CD4-positive, alpha-beta T cell treated with Interleukin-17A for 4 hours (primary cell): ENCODE data around the gene ZGLP1.

Experiments used
- DNase-seq: peaks from one replicate; pipeline ENCODE4 v3.0.0-alpha.2; 2020; ENCODE audit warnings: mixed read lengths

Gene ZGLP1

DNA sequence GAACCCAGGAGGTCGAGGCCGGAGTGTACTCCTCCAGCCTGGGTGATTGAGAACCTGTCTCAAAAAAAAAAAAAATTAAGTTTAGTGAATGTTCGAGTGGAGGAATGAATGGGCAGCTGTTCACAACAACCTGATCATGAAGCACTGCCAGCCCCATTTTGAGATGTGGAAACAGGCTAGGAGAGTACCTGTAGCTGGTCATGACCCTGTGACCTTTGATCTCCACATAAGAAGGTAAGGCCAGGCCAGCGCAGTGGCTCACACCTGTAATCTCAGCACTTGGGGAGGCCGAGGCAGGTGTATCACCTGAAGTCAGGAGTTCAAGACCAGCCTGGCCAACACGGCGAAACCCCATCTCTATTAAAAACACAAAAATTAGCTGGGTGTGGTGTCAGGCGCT, 16.1 kb upstream of the ZGLP1 start:
- no peak for DNase-seq

DNA sequence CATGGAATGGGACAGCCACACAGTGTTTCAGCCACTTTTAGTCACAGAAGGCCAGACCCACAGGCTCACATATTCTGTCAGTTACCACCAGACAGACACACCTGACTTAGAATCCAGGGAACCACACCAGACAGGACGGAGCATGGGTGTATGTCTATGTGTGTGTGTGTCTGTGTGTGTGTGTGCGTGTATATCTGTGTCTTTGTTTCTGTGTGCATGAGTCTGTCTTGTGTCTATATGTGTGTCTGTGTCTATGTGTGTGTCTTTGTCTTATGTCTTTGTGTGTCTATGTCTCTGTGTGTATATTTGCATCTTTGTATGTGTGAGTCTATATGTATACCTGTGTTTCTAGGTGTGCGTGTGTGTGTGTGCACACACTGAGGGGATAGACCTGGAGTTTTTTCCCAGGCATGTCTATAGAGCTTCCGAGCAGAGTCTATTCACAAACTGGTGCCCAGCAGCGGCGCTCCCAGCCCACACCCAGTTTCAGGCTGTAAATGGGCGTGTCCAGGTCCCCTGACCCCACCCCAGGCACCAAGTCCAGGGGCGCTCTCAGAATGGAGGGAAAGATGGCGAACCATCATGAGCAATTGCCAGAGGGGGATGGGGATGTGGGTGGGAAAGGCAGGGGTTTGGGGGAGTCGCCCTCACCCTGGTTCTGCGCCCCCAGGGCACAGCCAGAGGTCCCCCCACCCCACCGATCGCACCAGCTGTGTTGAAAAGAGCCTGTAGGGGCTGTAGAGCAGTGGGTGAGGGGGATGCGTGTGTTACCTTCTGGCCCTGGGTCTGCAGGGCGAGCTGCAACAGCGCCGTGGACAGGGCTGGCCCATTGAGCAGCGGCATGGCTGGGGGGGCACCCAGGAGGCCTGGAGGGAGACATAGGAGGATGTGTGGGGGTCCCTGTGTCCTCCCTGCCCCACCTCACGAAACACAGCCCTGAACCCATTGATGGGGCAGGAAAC, 12.5 kb upstream of the ZGLP1 start:
- DNase-seq = no peak

DNA sequence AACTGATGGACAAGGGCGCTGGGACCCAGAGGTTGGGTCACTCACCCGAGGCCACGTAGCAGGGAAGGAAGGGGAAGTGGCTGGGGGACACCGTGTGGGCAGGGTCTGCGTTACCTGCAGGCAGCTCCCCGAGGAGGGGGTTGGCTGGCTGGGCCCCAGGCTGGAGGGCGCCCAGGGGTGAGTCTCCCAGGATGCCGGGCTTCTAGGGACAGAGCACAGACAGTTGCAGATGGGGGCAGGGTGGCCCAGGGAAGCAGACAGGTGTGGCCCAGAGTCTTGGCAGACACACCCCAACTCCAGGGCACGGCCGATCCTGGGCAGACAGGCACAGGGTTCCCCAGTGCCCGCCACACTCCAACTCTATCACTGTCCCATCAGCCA, 11.8 kb upstream of the ZGLP1 start:
- no peak for DNase-seq

DNA sequence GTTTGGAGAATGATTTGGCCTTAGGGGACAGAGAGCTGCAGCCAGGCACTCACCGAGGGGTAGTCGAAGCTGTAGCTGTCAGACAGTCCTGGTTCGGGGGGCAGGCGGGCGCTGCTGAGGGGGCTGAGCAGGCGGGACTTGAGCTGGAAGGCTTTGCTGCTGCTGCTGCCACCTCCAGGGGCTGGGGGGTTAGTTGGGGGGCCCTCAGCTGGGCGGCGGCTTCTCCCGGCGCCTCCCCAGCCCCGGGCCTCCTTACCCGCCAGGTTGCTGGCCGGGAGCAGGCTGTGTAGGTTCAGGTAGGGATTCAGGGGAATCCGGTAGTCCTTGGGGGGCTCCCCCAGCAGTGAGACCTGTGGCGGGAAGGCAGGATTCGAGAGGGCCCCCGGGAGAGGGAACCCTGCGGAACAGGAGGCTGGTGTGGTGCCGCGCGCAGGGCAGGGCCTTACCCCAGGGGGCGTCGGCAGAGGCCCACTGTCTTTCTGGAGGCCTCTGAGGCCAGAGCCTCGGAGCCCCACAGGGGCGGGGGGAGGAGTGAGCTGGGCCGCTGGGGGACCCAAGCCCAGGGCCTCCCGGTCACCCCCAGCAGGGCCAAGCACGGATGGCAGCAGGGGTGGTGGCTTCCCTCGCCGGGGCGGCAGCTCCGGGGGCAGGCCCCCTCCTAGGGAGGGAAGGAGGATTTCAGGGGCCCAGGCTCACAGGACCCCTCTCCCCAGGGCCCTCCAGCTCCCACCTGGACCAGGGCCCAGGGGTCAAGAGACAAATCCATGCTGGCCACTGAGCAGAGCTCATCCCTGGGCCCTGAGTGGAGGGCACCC, 11.2 kb upstream of the ZGLP1 start:
- DNase-seq = no peak

DNA sequence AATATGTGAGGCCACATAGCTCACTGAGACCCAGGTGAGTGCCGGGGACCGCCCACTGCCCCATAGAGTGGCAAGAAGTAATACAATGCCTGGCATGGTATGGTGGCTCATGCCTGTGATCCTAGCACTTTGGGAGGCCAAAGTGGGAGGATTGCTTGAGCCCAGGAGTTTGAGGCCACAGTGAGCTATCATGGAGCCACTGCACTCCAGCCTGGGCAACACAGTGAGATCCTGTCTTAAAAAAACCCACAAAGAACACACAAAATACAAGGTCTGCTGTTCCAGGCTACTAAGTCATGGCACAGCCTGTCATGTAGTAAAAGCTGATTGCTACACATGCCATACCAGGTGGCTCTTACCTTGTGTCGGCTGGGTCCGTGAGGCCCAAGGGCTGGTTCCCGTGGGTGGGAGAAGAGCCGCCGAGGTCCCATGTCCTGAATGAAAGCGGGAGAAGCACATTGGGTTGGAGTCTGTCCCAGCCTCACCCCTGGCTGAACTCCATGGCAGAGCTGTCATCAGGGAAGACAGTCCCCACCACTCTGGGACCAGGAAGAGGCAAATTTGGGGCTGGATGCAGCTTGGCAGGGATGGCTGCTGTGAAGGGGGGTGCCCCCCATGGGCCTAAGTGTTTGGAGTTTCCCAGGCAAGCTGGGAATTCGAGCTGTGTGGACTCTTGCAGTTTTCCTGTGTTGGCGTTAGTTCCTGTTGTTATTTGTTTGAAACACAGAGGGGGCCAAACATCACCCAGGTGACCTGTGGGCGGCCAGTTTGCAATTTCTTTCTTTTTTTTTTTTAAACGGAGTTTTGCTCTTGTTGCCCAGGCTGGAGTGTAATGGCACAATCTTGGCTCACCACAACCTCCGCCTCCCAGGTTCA, 9.4 kb upstream of the ZGLP1 start:
- no peak for DNase-seq

DNA sequence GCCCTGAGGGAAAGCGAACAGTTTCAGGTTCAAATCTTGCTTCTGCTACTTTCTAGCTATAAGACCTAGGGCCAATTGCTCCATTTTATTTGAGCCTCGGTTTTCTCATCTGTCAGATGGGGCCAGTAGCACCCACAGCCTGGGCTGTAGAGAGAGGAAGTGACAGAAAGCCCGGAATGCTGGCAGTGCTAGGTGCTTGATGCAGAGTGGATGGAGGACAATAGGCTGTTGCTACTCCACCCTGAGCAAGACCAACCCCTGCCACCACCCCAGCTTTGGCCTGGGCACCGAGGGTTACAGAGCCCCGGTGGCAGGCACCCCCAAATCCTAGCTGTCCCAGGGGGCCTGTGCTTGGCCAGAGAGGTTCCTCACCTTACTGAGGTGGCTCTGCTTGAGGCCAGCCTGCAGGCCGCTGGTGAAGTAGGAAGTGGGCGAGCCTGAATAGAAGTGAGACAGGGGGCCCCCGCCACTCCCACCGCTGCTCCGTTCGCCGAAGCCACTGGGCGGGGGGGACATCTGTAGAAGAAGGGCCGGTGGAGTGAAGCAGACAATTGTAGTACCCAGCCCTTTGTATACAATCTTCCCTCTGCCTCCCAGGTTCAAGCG, 8.3 kb upstream of the ZGLP1 start:
- DNase-seq = no peak

DNA sequence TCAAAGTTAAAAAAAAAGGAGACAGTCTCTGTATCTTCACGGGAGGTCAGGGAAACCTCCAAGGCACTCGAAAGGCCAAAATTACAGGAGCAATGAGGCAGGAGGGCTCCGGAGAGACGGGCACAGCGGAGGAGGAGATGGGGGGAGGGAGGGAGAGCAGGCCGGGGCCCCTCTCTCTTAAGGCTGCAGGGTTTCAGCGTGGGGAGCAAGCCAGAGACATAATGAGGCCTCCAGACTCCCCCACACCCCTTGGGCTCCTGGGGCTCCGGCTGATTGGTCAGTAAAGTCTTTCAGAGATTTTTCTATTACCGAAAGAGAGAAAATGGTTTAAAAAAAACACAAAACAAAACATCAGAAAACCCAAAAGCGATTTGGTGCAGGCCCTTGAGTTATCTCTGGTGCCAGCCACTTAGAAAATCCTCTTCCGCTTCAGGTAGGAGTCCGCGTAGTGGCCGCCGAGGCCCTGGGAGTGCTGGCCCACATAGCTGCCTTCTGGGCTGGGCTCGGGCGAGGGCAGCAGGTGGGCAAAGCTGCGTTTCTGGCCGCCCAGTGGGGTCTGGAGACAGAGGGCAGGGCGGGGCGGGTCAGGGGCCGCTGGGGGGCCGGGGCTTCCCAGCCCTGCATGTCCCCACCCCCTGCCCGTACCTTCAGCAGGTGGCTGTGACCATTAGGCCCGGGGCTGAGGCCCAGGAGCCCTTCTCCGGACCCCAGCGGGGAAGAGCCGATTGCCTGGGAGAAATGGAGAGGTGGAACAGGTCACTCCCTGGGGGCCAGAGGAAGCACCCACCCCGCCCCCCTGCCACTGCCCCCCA, 7.6 kb upstream of the ZGLP1 start:
- no peak for DNase-seq

DNA sequence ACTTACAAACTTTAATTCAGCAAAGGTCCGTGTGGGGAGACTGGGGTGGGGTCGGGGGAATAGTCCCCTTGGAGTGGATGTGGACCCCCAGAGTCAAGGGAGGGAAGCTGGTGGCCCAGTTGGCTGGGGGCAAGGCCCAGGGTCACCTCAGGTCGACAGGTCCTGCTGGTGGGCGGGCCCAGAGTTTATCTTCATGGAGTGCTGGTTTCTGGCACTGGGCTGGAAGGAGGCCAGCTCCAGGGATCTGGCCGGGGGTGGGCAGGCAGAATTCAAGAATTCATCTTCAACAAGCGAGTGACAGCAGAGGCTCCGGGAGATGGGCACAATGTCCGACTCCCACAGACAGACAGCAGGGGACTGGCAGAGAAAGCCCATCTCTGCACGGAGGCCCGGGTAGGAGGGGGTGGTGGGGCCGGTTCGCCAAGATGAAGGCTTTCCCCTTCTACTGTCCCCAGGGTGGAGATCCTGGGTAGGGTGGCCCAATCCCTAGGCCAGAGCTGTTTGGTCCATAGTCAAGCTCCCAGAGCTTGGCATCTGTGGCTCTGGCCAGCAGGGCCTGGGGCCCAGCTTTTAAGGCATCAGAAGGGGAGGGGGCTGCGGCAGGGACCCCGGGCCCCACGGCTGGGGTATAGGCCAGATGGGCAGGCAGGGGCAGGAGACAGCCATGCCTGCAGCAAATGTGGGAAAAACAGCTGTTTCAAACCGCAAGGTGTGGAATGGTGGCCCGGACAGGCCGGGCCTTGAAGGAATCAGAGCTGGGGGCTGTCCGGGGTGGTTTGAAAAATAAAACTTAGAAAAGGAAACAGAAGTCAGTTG, 6.8 kb upstream of the ZGLP1 start:
- no peak for DNase-seq

DNA sequence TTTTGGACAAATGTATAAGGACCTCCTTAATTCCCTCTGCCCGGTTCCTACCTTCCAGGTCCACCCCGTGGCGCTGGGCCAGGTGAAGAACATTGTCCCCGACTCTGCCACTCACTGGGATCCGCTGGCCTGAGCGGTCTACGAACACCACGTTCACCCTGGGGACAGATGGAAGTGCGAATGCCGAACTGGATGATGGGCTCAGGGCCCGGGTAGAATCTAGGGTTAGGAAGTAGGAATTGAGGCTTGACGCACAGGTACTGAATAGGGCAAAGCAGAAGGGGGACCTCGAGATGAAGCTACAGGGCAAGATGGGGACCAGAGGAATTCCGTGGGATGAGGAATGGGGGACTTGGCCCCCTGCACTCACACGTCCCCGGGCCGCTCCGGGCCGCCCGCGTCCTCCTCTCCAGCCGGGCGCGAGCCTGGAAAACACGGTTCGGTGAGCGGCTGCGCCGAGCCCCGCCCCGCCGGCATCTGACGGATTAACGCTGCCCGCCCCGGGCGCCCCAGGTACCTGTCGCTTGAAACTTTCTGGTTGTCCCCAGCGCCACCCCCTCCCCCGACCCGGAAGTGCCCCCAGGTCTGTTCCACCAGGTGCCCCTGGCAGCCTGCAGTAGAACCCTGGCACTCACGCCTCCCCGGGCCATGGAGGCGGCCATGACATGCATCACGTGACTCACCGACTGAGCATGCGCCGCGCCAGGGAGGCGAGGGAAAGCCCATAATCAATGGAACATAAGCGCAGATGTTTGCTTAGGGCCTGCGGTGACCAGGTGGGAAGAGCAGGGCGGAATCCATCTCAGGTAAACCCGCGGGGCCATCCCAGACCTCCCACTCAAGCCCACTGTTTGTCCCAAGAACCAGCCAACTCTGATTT, 6.0 kb upstream of the ZGLP1 start, which contains the start of gene FDX2:
Gene FDX2, minus strand, starts transcription at position 681 of the 880 bp plus-strand sequence. Its CDS starts 19 bp downstream, at position 662.
- peak; percentile 94 for DNase-seq

DNA sequence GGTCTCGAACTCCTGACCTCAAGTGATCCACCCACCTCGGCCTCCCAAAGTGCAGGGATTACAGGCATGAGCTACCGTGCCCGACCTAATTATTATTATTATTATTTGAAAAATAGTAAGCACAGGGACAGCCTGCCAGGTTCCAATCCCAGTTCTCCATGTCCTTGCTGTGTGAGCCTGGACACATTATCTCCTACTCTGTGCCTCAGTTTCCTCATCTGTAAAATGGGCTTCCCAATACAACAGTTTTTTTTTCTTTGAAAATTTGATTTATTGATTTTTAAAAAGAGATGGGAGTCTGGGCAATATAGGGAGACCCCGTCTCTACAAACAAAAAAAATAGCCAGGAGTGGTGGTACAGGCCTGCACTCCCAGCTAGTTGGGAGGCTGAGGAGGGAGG, 3.3 kb downstream of the ZGLP1 start:
- DNase-seq = no peak

DNA sequence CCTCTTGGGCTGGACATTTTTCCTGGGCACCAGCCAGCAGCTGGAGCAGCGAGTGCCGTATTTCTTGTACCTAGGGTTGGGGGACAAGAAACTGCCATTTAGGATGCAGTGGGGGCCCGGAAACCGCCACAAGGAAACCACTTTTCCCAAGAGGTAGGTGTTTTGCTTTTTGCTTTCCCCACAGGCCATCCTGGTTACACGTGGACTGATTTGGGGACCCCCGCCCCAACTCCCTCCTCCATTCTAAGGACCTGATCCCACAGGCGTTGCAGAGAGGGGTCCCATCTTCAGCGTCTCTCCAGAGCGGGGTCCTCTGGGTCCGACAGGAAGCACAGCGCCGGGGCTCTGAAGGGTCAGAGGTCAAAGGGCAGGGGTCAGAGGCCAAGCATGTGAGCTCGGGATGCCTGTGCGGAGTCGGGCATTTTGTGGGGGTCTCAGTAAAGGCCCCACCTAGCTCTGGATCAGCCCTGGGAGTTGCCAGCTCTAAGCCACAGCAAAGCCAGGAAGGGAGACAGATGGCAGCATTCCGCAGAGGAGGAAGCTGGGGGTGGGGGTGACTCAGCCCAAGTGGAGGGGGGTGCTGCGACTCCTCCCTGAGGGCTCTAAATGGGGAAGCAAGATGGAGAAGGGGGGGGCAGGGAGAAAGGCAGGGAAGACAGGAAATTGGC, 4.3 kb downstream of the ZGLP1 start:
- DNase-seq = no peak

DNA sequence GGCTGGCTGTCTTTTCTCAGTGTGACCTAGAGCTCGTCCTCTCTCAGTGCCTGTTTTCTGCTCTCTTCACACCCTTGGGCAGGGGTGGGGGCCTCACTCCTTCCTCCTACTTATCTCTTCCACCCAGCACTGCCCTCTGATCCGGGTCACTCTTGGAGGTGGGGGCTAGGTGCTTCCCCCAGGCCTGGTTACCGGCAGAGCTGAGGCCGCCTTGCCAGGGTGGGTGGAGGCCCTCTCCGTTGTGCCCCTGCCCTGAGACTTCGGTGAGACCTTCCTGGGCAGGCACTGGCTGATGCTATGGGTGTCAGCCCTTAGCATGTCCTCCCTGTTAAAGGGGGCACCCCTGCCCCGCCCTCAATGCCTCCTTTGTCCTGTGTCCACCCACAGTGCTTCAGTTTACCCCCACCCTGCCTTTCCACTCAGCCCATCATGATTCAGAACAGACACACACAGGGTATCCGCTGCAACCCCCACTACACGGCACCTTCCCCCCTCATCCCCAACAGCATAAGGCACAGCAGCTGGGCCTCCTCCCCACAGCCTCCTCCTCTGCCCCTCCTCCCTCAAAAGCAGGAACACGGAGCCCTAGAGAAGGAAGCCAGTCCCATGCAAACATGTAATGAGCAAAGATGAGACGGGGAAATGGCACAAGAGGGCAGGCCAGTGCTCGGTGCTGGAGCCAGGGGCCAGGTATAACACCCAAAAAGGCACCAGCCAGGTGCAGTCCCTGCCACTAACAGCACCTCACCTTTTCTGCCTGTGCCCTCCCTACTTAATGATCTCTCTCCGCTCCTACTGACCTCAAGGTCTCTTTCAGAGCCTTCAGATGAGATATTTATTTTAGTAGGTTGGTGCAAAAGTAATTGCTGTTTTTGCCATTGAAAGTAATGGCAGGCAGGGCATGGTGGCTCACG, 9.8 kb downstream of the ZGLP1 start:
- DNase-seq = no peak

DNA sequence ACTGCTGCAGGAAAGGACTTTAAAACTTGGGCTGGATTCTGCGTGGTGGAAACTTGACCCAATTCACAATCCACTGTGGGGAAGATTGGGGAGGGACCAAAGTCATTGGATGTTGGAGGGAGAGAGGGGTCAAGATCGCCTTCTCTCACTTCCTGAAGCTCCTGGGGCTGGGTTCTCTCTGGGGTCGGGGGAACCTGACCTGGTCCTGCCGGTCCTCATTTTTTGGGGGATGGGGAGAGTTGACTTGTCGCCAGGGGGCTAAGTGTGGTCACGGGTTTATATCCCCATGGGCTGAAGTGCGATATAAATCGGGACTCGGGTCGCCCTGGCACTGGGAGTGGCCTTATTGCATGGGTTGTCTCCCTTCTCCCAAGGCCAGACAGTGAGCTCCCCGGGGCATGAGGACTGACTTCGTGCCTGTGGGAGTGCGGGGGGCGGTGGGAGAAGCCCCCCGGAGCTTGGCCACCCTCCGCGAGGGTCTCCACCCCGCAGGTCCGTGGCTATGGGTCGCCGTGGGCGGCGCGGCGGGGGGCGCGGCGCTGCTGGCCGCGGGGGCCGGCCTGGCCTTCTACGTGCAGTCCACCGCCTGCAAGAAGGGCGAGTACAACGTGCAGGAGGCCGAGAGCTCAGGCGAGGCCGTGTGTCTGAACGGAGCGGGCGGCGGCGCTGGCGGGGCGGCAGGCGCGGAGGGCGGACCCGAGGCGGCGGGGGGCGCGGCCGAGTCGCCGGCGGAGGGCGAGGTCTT, 13.6 kb downstream of the ZGLP1 start:
- no peak for DNase-seq

DNA sequence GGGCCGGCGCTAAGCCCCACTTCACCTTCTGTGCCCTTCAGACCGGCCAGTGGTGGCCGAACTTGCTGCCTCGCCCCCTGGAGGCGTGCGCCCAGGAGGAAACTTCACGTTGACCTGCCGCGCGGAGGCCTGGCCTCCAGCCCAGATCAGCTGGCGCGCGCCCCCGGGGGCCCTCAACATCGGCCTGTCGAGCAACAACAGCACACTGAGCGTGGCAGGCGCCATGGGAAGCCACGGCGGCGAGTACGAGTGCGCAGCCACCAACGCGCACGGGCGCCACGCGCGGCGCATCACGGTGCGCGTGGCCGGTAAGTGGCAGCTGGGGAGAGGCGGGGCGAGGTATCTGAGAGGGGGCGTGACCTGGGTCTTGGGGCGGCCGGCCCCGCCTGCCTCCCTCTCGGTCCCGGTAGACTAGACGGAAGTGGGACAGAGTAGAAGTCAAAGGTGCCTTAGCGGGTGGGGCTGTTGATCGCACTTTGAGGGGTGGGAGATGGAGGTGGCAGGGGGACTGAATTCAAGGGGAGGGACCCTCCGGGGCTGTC, 14.2 kb downstream of the ZGLP1 start:
- peak; percentile 83 for DNase-seq

DNA sequence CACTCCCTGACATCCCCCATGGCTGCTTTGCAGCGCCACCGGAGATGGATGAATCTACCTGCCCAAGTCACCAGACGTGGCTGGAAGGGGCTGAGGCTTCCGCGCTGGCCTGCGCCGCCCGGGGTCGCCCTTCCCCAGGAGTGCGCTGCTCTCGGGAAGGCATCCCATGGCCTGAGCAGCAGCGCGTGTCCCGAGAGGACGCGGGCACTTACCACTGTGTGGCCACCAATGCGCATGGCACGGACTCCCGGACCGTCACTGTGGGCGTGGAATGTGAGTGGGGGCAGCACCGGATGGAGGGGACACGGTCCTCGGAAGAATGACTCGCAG, 15.3 kb downstream of the ZGLP1 start:
- DNase-seq = no peak

DNA sequence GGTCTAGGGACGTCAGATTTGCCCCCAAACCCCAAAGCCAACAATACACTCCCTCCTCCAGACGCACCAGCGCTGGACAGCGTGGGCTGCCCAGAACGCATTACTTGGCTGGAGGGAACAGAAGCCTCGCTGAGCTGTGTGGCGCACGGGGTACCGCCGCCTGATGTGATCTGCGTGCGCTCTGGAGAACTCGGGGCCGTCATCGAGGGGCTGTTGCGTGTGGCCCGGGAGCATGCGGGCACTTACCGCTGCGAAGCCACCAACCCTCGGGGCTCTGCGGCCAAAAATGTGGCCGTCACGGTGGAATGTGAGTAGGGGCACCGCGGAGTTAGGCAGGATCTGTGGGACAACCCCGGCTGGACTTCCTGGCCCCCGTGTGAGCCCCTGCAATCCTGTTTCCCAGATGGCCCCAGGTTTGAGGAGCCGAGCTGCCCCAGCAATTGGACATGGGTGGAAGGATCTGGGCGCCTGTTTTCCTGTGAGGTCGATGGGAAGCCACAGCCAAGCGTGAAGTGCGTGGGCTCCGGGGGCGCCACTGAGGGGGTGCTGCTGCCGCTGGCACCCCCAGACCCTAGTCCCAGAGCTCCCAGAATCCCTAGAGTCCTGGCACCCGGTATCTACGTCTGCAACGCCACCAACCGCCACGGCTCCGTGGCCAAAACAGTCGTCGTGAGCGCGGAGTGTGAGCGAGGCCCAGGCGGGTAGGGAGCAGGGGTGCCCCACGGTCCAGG, 15.8 kb downstream of the ZGLP1 start:
- DNase-seq = no peak
